ENCODE data around the gene SLIT3. TPM values are rescaled to one million over a fixed set of nuclear protein-coding genes. Genes with fewer than 3 reads are reported as not detected.

Gene SLIT3
- total and polyA plus RNA-seq, 10 of the 15 experiments (the other 5 are each of a cell fraction or from before 2014, with no cell fraction given): 0.05 TPM; not detected in 9

DNA sequence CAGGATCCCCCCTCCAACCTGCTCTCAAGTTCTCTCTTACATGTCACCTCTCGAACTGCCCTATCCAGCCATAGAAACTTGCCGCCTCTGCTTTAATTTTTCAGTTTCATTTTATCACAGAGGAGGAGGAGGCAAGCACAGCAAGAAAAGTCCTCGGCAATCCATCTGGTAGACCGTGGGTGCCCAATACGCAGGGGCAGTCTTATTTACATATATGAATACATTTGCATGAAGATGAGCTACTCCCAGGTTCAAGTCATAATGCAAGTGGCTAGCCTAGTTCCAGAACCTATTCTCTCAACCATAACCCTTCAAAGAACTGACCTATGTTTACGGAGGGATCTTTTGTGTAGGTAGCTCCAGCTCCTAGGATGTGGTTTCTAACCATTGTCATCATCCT, 498.6 kb downstream of the SLIT3 start:
- Histone ChIP-seq H4K20me1 (ENCODE audit: control insufficient read depth, insufficient read depth) (no peaks in the 10 kb centered on the region), H3K4me3 (no peak overlapping the region), H2AFZ (ENCODE audit: control insufficient read depth, low read depth, low read length) (no peak overlapping the region), H3K4me1 (ENCODE audit: control insufficient read depth, insufficient read depth, low read length) (no peaks in the 10 kb centered on the region), H3K27ac (ENCODE audit: control insufficient read depth, insufficient read depth) (no peak overlapping the region), H3K79me2 (ENCODE audit: control insufficient read depth, insufficient read depth, low read length) (no peaks in the 10 kb centered on the region), H3K27me3 (replicated peaks in 1 of 2; ENCODE audit: control insufficient read depth in 2 of 2, insufficient read depth in 2 of 2, low read length in 1 of 2) (peaks cover 0 to 5% of the 10 kb centered on the region in 2 experiments; a peak in 2 of 4 replicates), H3K9me3 (replicated peaks; ENCODE audit: control insufficient read depth, insufficient read depth, low read length) (no peaks in the 10 kb centered on the region), H3K4me2 (ENCODE audit: control insufficient read depth, insufficient read depth) (no peak overlapping the region), H3K36me3 (ENCODE audit: control insufficient read depth in 2 of 2, insufficient read depth in 2 of 2, low read length in 1 of 2) (no peaks in the 10 kb centered on the region), H3K9ac (ENCODE audit: control insufficient read depth, insufficient read depth, low read length) (no peak overlapping the region)
- CTCF ChIA-PET: interaction anchor here (0.8 to 1.5 kb wide), 2 partner anchors 11 to 79 kb away, joined by 3 to 5 read pairs; no protein-coding TSS in a partner anchor
- in situ Hi-C loops (cut with MboI): no loop called here
- TF ChIP-seq SMC3 (IDR thresholded peaks at IDR 0.05; ENCODE audit: borderline replicate concordance, low read length): no peak
- TF ChIP-seq, protein P1, sequence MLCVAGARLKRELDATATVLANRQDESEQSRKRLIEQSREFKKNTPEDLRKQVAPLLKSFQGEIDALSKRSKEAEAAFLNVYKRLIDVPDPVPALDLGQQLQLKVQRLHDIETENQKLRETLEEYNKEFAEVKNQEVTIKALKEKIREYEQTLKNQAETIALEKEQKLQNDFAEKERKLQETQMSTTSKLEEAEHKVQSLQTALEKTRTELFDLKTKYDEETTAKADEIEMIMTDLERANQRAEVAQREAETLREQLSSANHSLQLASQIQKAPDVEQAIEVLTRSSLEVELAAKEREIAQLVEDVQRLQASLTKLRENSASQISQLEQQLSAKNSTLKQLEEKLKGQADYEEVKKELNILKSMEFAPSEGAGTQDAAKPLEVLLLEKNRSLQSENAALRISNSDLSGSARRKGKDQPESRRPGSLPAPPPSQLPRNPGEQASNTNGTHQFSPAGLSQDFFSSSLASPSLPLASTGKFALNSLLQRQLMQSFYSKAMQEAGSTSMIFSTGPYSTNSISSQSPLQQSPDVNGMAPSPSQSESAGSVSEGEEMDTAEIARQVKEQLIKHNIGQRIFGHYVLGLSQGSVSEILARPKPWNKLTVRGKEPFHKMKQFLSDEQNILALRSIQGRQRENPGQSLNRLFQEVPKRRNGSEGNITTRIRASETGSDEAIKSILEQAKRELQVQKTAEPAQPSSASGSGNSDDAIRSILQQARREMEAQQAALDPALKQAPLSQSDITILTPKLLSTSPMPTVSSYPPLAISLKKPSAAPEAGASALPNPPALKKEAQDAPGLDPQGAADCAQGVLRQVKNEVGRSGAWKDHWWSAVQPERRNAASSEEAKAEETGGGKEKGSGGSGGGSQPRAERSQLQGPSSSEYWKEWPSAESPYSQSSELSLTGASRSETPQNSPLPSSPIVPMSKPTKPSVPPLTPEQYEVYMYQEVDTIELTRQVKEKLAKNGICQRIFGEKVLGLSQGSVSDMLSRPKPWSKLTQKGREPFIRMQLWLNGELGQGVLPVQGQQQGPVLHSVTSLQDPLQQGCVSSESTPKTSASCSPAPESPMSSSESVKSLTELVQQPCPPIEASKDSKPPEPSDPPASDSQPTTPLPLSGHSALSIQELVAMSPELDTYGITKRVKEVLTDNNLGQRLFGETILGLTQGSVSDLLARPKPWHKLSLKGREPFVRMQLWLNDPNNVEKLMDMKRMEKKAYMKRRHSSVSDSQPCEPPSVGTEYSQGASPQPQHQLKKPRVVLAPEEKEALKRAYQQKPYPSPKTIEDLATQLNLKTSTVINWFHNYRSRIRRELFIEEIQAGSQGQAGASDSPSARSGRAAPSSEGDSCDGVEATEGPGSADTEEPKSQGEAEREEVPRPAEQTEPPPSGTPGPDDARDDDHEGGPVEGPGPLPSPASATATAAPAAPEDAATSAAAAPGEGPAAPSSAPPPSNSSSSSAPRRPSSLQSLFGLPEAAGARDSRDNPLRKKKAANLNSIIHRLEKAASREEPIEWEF (IDR thresholded peaks at IDR 0.05; ENCODE audit: insufficient replicate concordance, low read depth, low read length): no peak
- TF ChIP-seq, protein P2, sequence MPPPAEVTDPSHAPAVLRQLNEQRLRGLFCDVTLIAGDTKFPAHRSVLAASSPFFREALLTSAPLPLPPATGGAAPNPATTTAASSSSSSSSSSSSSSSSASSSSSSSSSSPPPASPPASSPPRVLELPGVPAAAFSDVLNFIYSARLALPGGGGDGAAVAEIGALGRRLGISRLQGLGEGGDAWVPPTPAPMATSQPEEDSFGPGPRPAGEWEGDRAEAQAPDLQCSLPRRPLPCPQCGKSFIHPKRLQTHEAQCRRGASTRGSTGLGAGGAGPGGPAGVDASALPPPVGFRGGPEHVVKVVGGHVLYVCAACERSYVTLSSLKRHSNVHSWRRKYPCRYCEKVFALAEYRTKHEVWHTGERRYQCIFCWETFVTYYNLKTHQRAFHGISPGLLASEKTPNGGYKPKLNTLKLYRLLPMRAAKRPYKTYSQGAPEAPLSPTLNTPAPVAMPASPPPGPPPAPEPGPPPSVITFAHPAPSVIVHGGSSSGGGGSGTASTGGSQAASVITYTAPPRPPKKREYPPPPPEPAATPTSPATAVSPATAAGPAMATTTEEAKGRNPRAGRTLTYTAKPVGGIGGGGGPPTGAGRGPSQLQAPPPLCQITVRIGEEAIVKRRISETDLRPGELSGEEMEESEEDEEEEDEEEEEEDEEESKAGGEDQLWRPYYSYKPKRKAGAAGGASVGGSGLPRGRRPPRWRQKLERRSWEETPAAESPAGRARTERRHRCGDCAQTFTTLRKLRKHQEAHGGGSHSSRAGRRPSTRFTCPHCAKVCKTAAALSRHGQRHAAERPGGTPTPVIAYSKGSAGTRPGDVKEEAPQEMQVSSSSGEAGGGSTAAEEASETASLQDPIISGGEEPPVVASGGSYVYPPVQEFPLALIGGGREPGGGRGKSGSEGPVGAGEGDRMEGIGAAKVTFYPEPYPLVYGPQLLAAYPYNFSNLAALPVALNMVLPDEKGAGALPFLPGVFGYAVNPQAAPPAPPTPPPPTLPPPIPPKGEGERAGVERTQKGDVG (CRISPR knock-in tag; IDR thresholded peaks at IDR 0.05): no peak
- TF ChIP-seq POU2F2 (IDR thresholded peaks at IDR 0.05; ENCODE audit: borderline replicate concordance, low read depth, low read length): peak; percentile 69; the same call in 1 of the 3 replicates
- FAIRE-seq (no peak), ATAC-seq (peak; percentile 38; the same call in 2 of the 3 replicates), DNase-seq (ENCODE audit: low read depth, low spot score) (no peak)
- WGBS (ENCODE audit: insufficient coverage, insufficient replicate concordance, low lambda C conversion rate, missing lambda C conversion rate): 19% methylated on average over 6 of the region's 6 CpGs
- POLR2A ChIA-PET: no interaction called here
- RAD21 ChIA-PET (ENCODE audit: unreplicated experiment): no interaction called here
- intact Hi-C loops (cut with micrococcal nuclease; ENCODE audit: unreplicated experiment): no loop called here
- no TSS peak for BruUV-seq (replicated peaks)
- SMC1A ChIA-PET (ENCODE audit: uncharacterized antibody, unreplicated experiment): interaction anchor here (1.6 kb wide), 1 partner anchor 78 kb away, joined by 3 read pairs; no protein-coding TSS in a partner anchor
